ENCODE results near the gene ISOC2.

- TF ChIP-seq, protein P1, sequence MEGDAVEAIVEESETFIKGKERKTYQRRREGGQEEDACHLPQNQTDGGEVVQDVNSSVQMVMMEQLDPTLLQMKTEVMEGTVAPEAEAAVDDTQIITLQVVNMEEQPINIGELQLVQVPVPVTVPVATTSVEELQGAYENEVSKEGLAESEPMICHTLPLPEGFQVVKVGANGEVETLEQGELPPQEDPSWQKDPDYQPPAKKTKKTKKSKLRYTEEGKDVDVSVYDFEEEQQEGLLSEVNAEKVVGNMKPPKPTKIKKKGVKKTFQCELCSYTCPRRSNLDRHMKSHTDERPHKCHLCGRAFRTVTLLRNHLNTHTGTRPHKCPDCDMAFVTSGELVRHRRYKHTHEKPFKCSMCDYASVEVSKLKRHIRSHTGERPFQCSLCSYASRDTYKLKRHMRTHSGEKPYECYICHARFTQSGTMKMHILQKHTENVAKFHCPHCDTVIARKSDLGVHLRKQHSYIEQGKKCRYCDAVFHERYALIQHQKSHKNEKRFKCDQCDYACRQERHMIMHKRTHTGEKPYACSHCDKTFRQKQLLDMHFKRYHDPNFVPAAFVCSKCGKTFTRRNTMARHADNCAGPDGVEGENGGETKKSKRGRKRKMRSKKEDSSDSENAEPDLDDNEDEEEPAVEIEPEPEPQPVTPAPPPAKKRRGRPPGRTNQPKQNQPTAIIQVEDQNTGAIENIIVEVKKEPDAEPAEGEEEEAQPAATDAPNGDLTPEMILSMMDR (IDR thresholded peaks at IDR 0.05; ENCODE audit: low read depth, low read length, missing input control) = no peak
- no peak for TF ChIP-seq GABPA (IDR thresholded peaks at IDR 0.05 in 1 of 2, conservative IDR thresholded peaks at IDR 0.05 in 1 of 2)
- TF ChIP-seq RAD21 (IDR thresholded peaks at IDR 0.05) = no peak
- TF ChIP-seq TAF1 (conservative IDR thresholded peaks at IDR 0.05) = no peak
- TF ChIP-seq ATF3 (IDR thresholded peaks at IDR 0.05) = no peak
- TF ChIP-seq FOXA1 (IDR thresholded peaks at IDR 0.05) = no peak
- no peak for TF ChIP-seq NR2F2 (IDR thresholded peaks at IDR 0.05)
- no peak for TF ChIP-seq HNF4A (conservative IDR thresholded peaks at IDR 0.05)
Observed at GRCh38 chr19:55453511-55454260, 7.8 kb downstream of the ISOC2 start.
